Chondrocyte (in vitro differentiated cells): ENCODE measurements around the gene ARMS2. TPM values are rescaled to one million over a fixed set of nuclear protein-coding genes. Genes with fewer than 3 reads are reported as not detected.
A peak's percentile ranks its signal among the peaks of the same experiment; 100 is the strongest.

ENCODE experiments used
- DNase-seq: peaks from one replicate; pipeline ENCODE4 v3.0.0; 2021; ENCODE audit warnings: mixed read lengths, low spot score
- H3K27ac Mint-ChIP-seq: one replicate; pipeline ENCODE4 v1.8.0; 2021; ENCODE audit warnings: mild to moderate bottlenecking, moderate library complexity, mixed read lengths; ENCODE audit not compliant: unreplicated experiment
- H3K27me3 Mint-ChIP-seq: 2 replicates; pipeline ENCODE4 v1.8.0; 2021; ENCODE audit warnings: low read depth, mixed read lengths
- H3K36me3 Mint-ChIP-seq: 2 replicates; pipeline ENCODE4 v1.8.0; 2021; ENCODE audit warnings: low read depth, mixed read lengths
- H3K4me1 Mint-ChIP-seq: 2 replicates; pipeline ENCODE4 v1.8.0; 2021; ENCODE audit warnings: low read depth, mild to moderate bottlenecking, mixed read lengths
- H3K4me3 Mint-ChIP-seq: one replicate; pipeline ENCODE4 v1.8.0; 2021; ENCODE audit warnings: mild to moderate bottlenecking, moderate library complexity, mixed read lengths; ENCODE audit not compliant: unreplicated experiment
- H3K9me3 Mint-ChIP-seq: 2 replicates; pipeline ENCODE4 v1.8.0; 2021; ENCODE audit warnings: low read depth, mixed read lengths
- CTCF ChIP-seq: fragments of 200-600 bp; sonication (generic); IDR thresholded peaks from 2 replicates; pipeline ENCODE4 v1.5.0; 2021; ENCODE audit warnings: antibody characterized with exemption, mild to moderate bottlenecking, moderate library complexity
- total RNA-seq: library from RNA; stranded (reverse); gene quantifications from 3 replicates; pipeline ENCODE4 v1.2.1, GENCODE V29; 2021

Gene ARMS2
- total RNA-seq, 1 donor from 2014 or later = 0.62 TPM

- Mint-ChIP-seq H3K27ac (peak overlapping the region; percentile 99), H3K9me3 (no peaks in the 10 kb centered on the region), H3K27me3 (no peaks in the 10 kb centered on the region), H3K36me3 (peaks cover 6% of the 10 kb centered on the region), H3K4me3 (peak overlapping the region; percentile 57), H3K4me1 (peaks cover 86% of the 10 kb centered on the region)
- no peak for TF ChIP-seq CTCF
- no peak for DNase-seq
Observed at GRCh38 chr10:122475591-122476332, 21.3 kb downstream of the ARMS2 start.

- no peak for TF ChIP-seq CTCF
- H3K4me3 Mint-ChIP-seq = peak overlapping the region; percentile 15
Observed at GRCh38 chr10:122476333-122476695, 21.9 kb downstream of the ARMS2 start.

GRCh38 chr10:122477436-122477835 is 23.0 kb downstream of the ARMS2 start:
- H3K4me3 Mint-ChIP-seq = no peak overlapping the region
- TF ChIP-seq CTCF = no peak
- H3K9me3 Mint-ChIP-seq = peaks cover 2% of the 10 kb centered on the region
- H3K27ac Mint-ChIP-seq = peak overlapping the region; percentile 61
- no peak for DNase-seq
- no peaks in the 10 kb centered on the region for H3K27me3 Mint-ChIP-seq
- peaks cover 85% of the 10 kb centered on the region for H3K4me1 Mint-ChIP-seq
- H3K36me3 Mint-ChIP-seq = peaks cover 15% of the 10 kb centered on the region

More at GRCh38 chr10:122476333-122476695, 21.9 kb downstream of the ARMS2 start:
- no peaks in the 10 kb centered on the region for H3K27me3 Mint-ChIP-seq
- peak overlapping the region; percentile 99 for H3K27ac Mint-ChIP-seq
- DNase-seq = no peak
- peaks cover 84% of the 10 kb centered on the region for H3K4me1 Mint-ChIP-seq
- no peaks in the 10 kb centered on the region for H3K9me3 Mint-ChIP-seq
- H3K36me3 Mint-ChIP-seq = peaks cover 8% of the 10 kb centered on the region

DNA sequence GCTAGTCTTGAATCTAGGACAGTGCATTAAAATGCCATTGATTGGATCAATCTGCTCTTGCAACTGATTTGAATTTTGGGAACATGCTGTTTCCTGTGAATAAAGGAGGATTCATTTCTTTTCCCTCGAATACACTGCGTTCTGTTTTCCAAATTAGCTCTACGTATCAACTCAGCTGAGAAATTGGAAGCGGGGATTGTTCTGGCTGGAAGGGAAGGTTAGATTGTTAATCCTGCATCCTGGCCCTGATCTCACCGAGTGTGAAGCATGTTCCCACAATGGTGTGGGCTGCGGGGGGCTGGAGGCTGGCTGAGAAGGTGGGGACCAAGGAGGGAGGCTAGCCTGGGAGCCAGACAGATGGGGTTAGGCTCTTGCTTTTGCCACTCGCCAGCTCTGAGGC is 24.5 kb downstream of the ARMS2 start:
- H3K4me1 Mint-ChIP-seq = peaks cover 75% of the 10 kb centered on the region
- peaks cover 2% of the 10 kb centered on the region for H3K9me3 Mint-ChIP-seq
- no peak overlapping the region for H3K27ac Mint-ChIP-seq
- H3K4me3 Mint-ChIP-seq = no peak overlapping the region
- H3K36me3 Mint-ChIP-seq = peaks cover 16% of the 10 kb centered on the region
- TF ChIP-seq CTCF = no peak
- no peaks in the 10 kb centered on the region for H3K27me3 Mint-ChIP-seq
- no peak for DNase-seq

DNA sequence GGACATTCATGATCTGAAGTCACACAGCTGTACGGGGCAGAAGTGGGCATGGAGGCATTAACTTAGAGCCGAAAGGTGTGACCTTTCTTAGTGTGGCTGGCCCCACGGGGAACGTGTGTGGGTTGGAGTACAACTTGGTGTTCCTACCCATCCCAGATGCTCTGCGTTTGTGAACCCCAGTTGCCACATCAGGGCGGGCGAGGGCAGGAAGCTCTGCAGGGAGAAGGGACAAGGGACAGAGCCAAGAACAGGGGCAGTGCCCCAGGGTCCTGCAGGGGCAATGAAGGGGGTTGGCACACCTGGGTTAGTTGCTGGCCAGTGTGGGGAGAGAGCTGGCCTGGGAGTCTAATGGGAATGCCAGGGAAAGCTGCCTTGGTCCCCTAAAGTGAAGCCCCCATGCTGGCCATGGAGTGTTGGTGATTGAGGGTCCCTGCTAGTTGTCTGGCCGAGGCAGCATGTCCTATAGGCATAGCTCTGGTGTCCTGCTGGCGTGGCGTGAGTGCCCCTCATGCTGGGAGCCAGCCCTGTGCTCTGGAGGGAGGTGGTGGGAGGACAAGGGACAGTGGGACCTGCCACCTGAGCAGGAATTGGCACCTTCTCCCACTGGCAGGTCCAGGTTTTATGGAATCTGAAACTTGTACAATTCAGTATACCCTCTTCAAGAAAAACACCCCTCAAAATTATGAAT is 25.8 kb downstream of the ARMS2 start:
- Mint-ChIP-seq H3K36me3 (peaks cover 17% of the 10 kb centered on the region), H3K9me3 (peaks cover 2% of the 10 kb centered on the region), H3K4me3 (no peak overlapping the region), H3K4me1 (peaks cover 72% of the 10 kb centered on the region), H3K27me3 (no peaks in the 10 kb centered on the region), H3K27ac (peak overlapping the region; percentile 9)
- DNase-seq = no peak
- no peak for TF ChIP-seq CTCF
